HG02763 (cell line): ENCODE measurements around the gene CCDC63.

Experiments
- ATAC-seq: cut with Tn5 transposase; IDR thresholded peaks from one replicate; pipeline ENCODE4 v1.9.1; 2021; ENCODE audit warnings: mild to moderate bottlenecking, moderate library complexity; ENCODE audit not compliant: unreplicated experiment

CCDC63 gene

DNA sequence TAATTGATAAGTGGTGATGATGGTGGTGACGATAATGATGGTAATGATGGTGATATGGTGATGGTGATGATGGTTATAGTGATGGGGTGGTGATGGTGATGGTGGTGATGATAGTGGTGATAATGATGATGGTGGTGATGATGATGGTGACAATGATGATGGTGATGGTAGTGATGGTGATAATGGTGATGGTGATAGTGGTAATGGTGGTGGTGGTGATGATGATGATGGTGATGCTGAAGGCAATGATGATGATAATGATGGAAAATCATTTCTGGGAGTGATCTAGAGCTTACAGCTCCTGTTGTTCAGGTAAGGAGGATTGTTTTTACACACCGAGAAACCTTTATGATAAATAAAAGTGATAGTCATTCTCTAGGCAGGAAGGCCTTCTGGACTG is 33.9 kb downstream of the CCDC63 start:
- ATAC-seq: no peak

DNA sequence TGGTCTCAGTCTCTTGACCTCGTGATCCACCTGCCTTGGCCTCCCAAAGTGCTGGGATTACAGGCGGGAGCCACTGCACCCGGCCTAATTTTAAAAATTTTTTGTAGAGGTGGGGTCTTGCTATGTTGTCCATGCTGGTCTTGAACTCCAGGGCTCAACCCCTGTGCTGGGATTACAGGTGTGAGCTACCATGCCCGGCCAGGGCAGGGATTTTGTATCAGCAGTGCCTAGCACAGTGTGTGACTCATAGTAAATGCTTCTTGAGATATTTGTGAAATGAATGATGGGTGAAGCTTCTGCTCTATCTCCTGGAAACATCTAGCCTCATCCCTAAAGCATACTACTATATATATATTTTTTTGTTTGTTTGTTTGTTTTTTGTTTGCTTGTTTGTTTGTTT is 36.5 kb downstream of the CCDC63 start:
- no peak for ATAC-seq

DNA sequence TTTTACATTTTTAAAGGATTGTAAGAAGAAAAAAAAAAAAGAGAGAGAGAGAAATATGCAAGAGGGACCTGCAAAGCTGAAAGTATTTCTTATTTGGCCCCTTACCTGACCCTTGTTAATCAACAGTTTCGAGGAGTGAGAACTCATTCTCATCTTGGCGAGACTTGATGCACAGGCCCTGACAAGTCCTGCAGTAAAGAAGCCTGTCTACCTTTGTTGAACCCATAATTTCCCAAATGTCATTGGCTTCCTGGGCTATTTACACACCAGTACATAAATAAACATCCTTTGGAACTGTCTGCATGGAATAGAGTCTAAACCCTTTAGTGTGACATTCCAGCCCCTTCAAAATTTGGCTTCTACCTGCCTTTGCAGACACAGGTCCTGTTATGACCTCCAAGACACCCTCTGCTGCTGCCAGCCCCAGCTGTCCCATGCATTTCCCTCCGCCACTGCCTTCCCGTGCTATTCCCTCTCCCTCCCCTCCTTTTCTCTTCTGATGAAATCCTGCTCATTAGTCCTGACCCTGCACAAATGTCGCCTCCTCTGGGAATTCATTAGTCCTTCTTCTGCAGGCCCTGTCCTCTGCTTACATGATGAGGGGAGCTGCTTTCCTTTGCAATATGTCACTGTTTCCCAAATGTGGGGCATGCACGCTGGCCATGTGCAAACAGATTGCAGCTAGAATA is 38.5 kb downstream of the CCDC63 start:
- ATAC-seq: no peak

DNA sequence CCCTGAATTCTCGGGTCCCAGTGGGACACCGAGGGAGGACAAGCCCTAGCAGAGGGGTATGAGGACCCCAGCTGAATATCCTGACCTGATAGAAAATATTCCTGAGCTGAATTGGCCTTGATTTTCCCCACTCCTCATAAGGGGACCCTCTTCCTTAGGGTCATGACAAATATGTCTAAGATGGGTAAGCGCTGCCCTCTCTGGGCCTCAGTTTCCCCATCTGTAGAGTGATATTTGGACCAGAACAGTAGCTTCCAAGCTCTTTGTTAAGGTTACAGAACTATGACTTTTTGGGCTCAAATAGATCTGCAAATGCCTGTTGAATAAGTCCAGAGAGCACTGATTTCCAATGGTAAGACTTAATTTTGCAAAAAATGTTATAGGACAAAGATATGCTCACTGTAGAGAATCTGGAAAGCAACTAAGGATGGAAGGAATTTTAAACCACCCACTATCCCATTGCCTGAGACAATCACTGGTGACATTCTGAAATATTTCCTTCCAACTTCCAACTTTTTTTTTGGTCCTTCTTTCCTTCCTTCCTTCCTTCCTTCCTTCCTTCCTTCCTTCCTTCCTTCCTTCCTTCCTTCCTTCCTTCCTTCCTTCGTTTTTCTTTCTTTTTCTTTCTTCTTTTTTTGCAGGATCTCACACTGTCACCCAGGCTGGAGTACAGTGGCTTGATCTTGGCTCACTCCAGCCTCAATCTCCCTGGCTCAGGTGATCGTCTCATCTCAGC is 41.6 kb downstream of the CCDC63 start:
- ATAC-seq: no peak

DNA sequence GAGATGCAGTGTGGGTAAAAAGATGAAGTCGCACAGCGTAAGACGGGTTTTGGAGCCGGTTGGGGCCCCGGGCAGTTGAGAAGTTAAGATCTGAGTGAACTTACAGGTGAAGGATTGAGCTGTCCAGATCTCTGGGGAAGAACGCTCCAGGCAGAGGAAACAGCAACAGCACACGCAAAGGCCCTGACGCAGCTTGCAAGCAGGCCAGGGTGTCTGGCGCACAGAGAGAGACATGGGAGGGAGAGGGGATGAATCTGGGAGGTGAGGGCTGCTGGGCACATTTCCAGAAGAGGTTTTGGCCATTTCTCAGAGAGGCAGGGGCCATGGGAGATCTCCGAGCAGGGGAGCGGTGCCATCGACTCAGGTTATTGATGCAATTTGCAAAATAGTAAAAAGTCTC is 42.6 kb downstream of the CCDC63 start:
- no peak for ATAC-seq

DNA sequence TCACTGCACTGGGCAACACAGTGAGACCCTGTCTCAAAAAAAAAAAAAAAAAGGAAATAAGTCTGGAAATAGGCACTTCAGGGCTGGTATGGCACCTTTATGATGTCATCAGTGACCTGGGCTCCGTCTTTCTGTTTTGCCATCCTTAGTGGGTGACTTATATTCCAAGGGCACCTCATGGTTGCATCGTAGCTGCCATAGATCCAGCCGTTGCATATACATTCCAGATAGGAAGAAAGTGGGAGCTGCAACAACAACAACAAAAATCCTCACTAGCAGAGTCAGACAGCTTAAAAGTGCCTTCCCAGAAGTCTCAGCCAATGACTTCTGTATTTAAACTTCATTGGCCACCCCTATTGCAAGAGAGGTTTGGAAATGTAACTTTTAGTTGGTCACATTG is 47.2 kb downstream of the CCDC63 start:
- ATAC-seq: no peak

DNA sequence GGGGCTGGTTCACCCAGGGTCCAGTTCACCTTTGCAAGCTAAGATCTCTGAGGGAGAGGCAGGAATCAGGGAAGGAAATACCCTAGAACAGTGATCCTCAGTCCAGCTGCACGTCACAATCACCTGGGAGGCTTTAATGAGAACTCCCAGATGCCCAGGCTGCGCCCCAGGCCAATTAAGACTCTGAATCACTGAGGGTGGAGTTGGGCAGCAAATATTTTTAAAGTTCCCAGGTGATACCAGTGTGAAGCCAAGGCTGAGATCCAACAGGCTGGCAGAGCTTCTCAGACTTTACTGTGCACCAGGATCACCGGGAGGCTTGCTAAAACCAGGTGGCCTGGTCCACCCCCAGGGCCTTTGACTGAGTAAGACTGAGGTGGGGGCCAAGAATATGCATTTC is 49.8 kb downstream of the CCDC63 start:
- ATAC-seq: no peak

DNA sequence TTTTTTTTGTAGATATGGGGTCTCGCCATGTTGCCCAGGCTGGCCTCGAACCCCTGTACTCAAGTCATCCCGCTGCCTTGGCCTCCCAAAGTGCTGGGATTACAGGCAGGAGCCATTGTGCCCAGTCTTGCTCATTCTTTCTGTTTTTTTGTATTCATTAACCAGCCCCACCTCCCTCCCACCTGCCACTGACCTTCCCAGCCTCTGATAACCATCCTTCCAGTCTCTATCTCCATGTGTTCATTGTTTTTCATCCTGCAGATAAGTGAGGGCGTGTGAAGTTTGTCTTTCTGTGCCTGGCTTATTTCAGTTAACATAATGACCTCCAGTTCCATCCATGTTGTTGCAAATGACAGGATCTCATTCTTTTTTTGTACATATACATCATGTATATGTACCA is 54.6 kb downstream of the CCDC63 start:
- ATAC-seq: no peak

DNA sequence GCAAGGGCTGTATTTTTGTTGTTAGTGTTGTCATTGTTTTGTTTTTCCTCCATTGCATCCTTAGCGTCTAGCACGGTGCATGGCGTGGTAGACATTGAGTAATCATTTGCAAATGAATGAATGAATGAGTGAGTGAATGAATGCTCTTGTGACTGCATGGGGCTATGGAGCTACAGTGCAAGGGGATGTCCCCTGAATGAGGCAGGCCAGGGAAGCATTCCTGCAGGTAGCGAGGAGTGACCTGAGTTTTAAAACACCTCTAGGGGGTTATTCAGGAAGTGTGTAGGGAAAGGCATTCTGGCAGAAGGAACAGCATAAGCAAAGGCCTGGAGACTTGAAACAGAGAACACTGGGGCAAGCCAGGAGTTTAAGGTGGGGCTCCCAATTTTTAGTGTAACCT is 56.7 kb downstream of the CCDC63 start:
- ATAC-seq: no peak

DNA sequence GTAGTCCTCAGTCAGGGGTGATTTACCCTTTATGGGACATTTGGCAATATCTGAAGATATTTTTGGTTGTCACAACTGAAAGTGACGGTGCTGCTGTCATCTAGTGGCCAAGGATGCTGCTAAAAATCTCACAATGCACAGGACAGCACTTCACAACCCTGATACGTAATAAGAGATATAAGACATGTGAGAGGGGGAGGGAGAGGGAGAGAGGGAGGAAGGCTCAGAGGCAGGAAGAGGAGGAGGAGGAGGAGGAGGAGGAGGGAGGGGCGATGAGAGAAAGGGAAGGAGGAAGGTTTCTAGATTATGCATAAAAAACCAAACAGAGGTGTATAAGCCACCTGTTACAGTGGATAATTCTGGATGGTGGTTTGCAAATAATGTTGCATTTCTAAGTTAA is 59.3 kb downstream of the CCDC63 start:
- no peak for ATAC-seq

DNA sequence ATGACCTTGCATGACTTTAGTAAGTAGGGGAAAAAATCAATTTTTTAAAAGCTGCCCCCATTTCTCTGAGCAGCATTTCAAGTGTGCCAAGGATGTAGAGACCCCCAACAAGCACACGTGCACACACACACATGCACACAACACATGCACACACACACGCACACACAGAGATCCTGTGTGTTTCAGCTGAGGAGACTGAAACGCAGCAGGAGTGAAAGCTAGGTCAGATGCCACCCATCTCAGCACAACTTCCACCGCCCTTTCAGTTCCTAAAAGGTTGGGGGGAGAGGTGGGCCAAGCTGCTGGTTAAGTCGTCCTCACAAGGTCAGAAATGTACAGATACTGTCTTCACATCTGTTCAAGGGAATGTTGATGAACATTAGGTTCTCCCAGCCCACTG is 59.7 kb downstream of the CCDC63 start:
- no peak for ATAC-seq

DNA sequence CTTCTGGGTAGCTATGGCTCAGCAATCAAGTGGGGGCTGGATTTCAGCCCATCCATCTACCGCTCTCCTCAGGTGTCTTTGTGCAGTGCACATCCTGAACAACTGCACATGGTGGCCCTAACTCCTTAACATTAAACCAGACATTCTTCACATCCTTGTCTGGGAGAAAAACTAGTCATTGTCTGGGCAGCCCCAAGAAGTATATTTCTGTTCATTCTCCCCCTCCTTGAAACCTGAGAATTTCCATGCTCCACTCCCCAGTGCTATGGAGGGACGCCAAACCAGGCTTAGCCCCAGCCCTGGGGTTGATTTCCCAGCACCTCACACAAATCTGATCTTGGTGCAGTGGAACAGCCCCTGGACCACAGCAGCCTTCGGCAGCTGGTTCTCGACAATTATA is 60.2 kb downstream of the CCDC63 start:
- no peak for ATAC-seq

DNA sequence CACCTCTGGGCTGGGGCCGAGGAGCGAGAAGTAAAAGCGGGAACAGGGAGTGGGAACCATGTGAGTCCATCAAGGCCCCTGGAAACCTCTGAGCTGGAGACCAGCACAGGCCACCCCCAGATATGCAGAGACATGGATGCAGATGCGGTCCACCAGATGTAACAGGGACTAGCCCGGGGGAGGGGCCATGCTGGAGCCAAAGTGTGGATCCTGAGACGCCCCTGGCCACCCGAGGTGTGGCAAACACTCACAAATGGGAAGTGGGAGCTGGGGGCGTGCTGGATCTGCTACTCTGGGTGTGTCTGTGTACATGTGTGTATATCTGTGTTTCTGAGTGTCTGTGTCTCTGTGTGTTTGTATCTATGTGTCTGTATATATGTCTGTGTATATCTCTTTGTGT is 60.8 kb downstream of the CCDC63 start:
- no peak for ATAC-seq

DNA sequence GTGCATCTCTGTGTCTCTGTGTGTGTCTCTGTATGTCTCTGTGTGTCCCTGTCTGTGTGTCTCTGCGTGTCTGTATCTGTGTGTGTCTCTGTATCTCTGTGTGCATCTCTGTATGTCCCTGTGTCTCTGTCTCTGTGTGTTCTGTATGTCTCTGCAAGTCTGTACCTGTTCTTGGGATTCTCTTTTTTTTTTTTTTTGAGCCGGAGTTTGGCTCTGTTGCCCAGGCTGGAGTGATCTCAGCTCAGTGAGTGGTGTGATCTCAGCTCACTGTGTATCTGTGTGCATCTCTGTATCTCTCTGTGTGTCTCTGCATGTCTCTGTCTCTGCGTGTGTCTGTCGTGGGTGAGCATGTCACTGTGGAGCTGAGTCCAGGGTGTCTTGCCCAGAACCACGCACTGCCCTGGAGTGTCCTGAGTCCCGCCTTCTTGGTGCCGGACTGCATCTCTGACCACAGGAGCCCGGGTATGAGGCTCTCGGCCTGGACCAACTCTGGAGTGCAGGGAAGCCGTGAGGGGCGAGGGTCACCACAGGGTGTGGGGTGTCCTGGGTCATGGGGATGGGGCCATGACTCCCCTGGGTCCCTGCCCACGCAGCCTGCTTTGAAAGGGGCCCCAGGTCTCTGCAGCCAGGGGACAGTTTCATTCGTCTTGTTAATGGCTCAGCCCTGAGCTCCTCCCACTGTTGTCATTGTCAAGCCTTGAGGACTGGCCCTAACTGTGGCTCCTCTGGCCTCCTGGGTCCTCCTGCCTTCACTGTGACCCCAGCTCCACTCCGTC is 61.8 kb downstream of the CCDC63 start:
- ATAC-seq: no peak

DNA sequence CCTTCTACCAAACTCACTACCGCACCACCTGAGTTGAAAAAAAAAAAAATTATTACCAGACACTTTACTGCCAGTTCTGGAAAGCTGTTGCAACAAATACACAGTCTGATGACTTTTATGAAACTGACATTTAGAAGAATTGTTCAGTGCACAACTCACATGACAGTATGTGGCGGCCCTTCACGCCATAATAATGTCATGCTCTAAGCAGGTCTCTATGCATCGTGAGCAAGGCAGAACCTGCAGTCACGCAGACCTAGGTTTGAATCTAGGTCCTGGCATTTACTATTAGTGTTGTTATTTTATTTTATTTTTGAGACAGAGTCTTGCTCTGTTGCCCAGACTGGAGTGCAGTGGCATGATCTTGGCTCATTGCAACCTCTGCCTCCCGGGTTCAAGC is 65.5 kb downstream of the CCDC63 start:
- ATAC-seq: no peak

DNA sequence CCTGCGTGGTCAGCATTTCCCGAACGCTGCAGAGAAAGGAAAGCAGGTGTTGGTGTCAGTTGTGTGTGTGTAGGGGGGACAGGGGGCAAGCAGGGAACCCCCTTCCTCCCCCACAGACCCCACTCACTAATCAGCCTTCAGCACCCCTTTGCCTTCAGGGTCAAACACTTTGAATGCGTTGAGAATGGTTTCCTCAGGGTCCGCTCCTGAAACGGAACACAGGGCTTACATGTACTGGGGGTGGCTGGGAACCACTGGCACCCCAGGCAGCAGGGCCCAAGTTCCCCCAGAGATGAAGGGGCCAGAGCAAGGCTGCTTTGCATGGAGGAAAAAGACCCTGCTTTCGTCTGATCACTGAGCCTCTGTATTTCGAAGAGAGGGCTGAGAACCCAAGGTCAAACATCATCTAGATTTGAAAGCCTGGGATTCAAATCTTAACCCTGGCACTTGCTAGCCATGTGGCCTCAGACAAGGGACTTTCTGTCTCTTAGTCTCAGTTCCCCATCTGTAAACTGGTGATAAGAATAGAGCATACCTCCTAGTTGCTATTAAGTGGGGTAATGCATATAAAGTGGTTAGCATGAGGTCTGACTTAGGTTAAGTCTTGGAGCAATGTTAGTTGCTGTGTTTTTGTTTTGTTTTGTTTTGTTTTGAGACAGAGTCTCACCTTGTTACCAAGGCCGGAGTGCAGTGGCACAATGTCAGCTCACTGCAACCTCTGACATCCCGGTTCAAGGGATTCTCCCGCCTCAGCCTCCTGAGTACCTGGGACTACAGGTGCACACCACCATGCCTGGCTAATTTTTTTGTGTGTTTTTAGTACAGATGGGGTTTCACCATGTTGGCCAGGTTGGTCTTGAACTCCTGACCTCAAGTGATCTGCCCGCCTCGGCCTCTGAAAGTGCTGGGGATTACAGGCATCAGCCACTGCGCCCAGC is 66.6 kb downstream of the CCDC63 start:
- peak; percentile 98 for ATAC-seq

DNA sequence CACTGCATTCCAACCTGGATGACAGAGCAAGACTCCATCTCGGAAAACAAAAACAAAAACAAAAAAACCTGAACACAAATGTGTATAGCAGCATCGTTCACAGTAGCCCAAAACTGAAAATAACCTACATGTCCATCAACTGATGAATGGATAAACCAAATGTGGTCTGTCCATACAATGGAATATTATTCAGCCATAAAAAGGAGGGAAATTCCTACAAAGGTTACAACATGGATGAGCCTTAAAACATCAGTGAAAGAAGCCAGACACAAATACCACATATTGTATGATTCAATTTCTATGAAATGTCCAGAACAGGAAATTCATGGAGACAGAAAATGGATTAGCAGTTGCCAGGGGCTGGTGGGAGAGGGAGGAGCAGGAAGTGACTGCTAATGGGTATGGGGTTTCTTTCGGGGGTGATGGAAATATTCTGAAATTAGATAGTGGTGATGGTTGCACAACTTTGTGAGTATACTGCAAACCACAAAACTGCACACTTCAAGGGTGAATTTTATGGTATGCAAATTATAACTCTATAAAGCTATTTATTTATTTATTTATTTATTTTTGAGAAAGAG is 69.6 kb downstream of the CCDC63 start:
- no peak for ATAC-seq

DNA sequence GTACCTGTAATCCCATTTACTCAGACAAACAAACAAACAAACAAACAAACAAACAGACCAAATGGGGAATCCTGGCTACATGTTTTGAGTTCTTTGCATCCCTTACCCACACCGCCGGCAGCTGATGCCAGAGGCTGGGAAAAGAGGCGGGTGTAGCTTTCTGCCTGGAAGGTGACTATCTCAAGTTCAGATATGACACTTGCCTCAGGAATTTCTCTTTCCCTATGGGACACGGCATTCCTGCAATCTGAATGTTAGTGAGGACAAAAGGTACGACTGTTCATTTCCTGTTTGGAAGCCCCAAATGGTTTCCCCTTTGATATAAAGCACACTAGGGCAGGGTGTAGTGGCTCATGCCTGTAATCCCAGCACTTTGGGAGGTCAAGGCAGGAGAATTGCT is 70.7 kb downstream of the CCDC63 start:
- no peak for ATAC-seq

DNA sequence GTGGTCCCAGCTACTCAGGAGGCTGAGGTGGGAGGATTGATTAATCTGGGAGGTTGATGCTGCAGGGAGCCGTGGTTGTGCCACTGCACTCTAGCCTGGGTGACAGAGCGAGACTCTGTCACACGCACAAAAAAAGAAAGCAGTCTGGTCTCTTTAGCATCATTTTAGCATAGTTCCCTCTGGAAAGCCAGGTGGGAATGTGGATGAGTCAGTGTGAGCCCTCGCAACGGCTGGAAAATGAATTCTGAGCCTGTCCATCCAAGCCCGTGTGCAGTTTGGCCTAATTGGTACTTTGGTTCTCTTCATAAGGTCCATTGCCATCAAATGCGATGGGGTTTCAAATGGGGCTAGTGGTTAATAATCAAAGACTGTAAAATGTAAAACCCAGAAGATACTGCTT is 71.2 kb downstream of the CCDC63 start:
- ATAC-seq: no peak

DNA sequence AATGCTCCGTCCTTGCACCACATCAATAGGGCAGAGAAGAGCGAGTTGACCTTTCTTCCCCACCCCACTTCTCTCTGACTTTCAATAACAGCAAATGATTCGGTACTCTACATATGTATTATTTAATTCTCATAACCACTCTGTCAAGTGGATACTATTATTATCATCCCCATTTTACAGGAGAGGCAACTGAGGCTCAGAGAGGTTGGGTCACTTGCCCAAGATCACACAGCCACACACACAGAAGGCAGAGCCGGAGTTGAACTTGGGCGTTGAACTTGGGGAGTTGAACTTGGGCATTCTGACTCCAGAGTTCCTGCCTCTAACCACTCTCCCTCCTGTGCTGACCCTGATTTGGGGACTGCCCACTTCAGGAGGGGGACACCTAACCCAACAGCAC is 72.9 kb downstream of the CCDC63 start:
- no peak for ATAC-seq
